Trophoblast cell (in vitro differentiated cells and primary cell): Measurements from ENCODE around the gene TESK1.
"Not testable (repeated sequence)": the region's sequence is repeated elsewhere in the genome, so short reads cannot be mapped to it uniquely, and the experiment has no call there.

Source experiments
- DNase-seq, 2 donors: peaks; one replicate each; pipeline ENCODE4 v3.0.0-alpha.2; 2016
- H2AFZ ChIP-seq: 2 replicates; pipeline ENCODE4 v1.6.1; 2013; ENCODE audit warnings: low read length, moderate library complexity, mild to moderate bottlenecking; ENCODE audit not compliant: insufficient read depth, poor library complexity
- H2AK5ac ChIP-seq: 2 replicates; pipeline ENCODE4 v1.6.1; 2013; ENCODE audit warnings: mild to moderate bottlenecking, low read length
- H2BK120ac ChIP-seq: 2 replicates; pipeline ENCODE4 v1.6.1; 2013; ENCODE audit warnings: low read length, mild to moderate bottlenecking, moderate library complexity; ENCODE audit not compliant: insufficient read depth, poor library complexity
- H2BK12ac ChIP-seq: 2 replicates; pipeline ENCODE4 v1.6.1; 2013; ENCODE audit warnings: mild to moderate bottlenecking, low read length, moderate library complexity
- H2BK5ac ChIP-seq: 2 replicates; pipeline ENCODE4 v1.6.1; 2013; ENCODE audit warnings: low read length, low read depth, moderate library complexity, mild to moderate bottlenecking; ENCODE audit not compliant: poor library complexity
- H3K14ac ChIP-seq: 2 replicates; pipeline ENCODE4 v1.6.1; 2013; ENCODE audit warnings: mild to moderate bottlenecking, low read length
- H3K18ac ChIP-seq: 2 replicates; pipeline ENCODE4 v1.6.1; 2013; ENCODE audit warnings: mild to moderate bottlenecking, low read length
- H3K23ac ChIP-seq: 2 replicates; pipeline ENCODE4 v1.6.1; 2013; ENCODE audit warnings: low read length
- H3K27ac ChIP-seq: 2 replicates; pipeline ENCODE4 v1.5.1; 2013; ENCODE audit warnings: low read depth, mild to moderate bottlenecking, inconsistent platforms, low read length, moderate library complexity
- H3K27me3 ChIP-seq: 2 replicates; pipeline ENCODE4 v1.6.1; 2013; ENCODE audit warnings: inconsistent platforms, mild to moderate bottlenecking, low read length, moderate library complexity; ENCODE audit not compliant: insufficient read depth
- H3K36me3 ChIP-seq, 2 experiments: 1 replicate in 1 of 2; 2 replicates in 1 of 2; pipeline ENCODE4 v1.6.1; 2013; ENCODE audit warnings: low read length in 2 of 2, mild to moderate bottlenecking in 2 of 2, moderate library complexity in 1 of 2; ENCODE audit not compliant: insufficient read depth in 2 of 2, control insufficient read depth in 1 of 2
- H3K4ac ChIP-seq: 2 replicates; pipeline ENCODE4 v1.6.1; 2013; ENCODE audit warnings: low read depth, mild to moderate bottlenecking, low read length, moderate library complexity
- H3K4me1 ChIP-seq, 2 experiments: 1 replicate in 1 of 2; 2 replicates in 1 of 2; pipeline ENCODE4 v1.6.1; 2013; ENCODE audit warnings: low read length in 2 of 2, mild to moderate bottlenecking in 2 of 2, moderate library complexity in 1 of 2; ENCODE audit not compliant: insufficient read depth in 2 of 2, control insufficient read depth in 1 of 2
- H3K4me2 ChIP-seq: 2 replicates; pipeline ENCODE4 v1.6.1; 2013; ENCODE audit warnings: inconsistent platforms, mild to moderate bottlenecking, low read length, moderate library complexity
- H3K4me3 ChIP-seq: 2 replicates; pipeline ENCODE4 v1.5.1; 2013; ENCODE audit warnings: mild to moderate bottlenecking, low read depth, low read length, inconsistent platforms
- H3K79me1 ChIP-seq: one replicate; pipeline ENCODE4 v1.6.1; 2013; ENCODE audit warnings: low read length
- H3K79me2 ChIP-seq: 2 replicates; pipeline ENCODE4 v1.6.1; 2013; ENCODE audit warnings: low read length, mild to moderate bottlenecking; ENCODE audit not compliant: control insufficient read depth, insufficient read depth, poor library complexity
- H3K9ac ChIP-seq: 2 replicates; pipeline ENCODE4 v1.6.1; 2013; ENCODE audit warnings: mild to moderate bottlenecking, low read length
- H3K9me3 ChIP-seq: 2 replicates; pipeline ENCODE4 v1.6.1; 2013; ENCODE audit warnings: low read depth, mild to moderate bottlenecking, control low read depth, inconsistent platforms, low read length; ENCODE audit not compliant: insufficient read depth
- H4K12ac ChIP-seq: 2 replicates; pipeline ENCODE4 v1.6.1; 2013; ENCODE audit warnings: low read depth, mild to moderate bottlenecking, low read length, moderate library complexity
- H4K8ac ChIP-seq: 2 replicates; pipeline ENCODE4 v1.6.1; 2013; ENCODE audit warnings: low read depth, mild to moderate bottlenecking, low read length, moderate library complexity
- H4K91ac ChIP-seq: one replicate; pipeline ENCODE4 v1.6.1; 2013; ENCODE audit warnings: low read depth, mild to moderate bottlenecking, low read length, moderate library complexity
- WGBS: extraction: QIAGEN DNeasy Blood & Tissue Kit; methylation state at CpG from one replicate; pipeline ENCODE4 v1.1.7; 2013; ENCODE audit warnings: missing lambda C conversion rate; ENCODE audit not compliant: insufficient read length, insufficient coverage; ENCODE audit errors: extremely low coverage; 5-methylcytosine and 5-hydroxymethylcytosine counted together

Gene TESK1

GRCh38 chr9:35596907-35597306 is 8.2 kb upstream of the TESK1 start:
- H3K4me2 ChIP-seq, H2BK120ac ChIP-seq, H3K79me1 ChIP-seq, H3K9ac ChIP-seq, H4K91ac ChIP-seq, H3K36me3 ChIP-seq, H4K8ac ChIP-seq, H3K23ac ChIP-seq, H2AK5ac ChIP-seq, H2BK12ac ChIP-seq, H2BK5ac ChIP-seq, H4K12ac ChIP-seq, H3K9me3 ChIP-seq, H3K4me3 ChIP-seq, H3K4me1 ChIP-seq, H3K27ac ChIP-seq, H3K14ac ChIP-seq, DNase-seq, H3K27me3 ChIP-seq, H3K4ac ChIP-seq, H3K79me2 ChIP-seq, H3K18ac ChIP-seq, H2AFZ ChIP-seq: not testable (repeated sequence)
- no CpG with 5 or more reads among the region's 2 CpGs for WGBS

GRCh38 chr9:35598866-35599590 is 6.0 kb upstream of the TESK1 start:
- no peak for DNase-seq
- H3K9me3 ChIP-seq = peaks cover 3% of the 10 kb centered on the region
- no CpG with 5 or more reads among the region's 11 CpGs for WGBS
- H3K14ac ChIP-seq = no peak overlapping the region
- H3K4me1 ChIP-seq = peaks cover 4% of the 10 kb centered on the region in 2 experiments
- no peak overlapping the region for H3K4ac ChIP-seq
- H2AK5ac ChIP-seq = no peak overlapping the region
- no peak overlapping the region for H4K8ac ChIP-seq
- no peak overlapping the region for H2BK12ac ChIP-seq
- no peak overlapping the region for H3K18ac ChIP-seq
- H3K27me3 ChIP-seq = no peaks in the 10 kb centered on the region
- no peak overlapping the region for H2AFZ ChIP-seq
- no peak overlapping the region for H2BK120ac ChIP-seq
- H3K9ac ChIP-seq = no peak overlapping the region
- H4K12ac ChIP-seq = no peak overlapping the region
- H3K79me2 ChIP-seq = no peaks in the 10 kb centered on the region
- H3K4me2 ChIP-seq = no peak overlapping the region
- H3K4me3 ChIP-seq = no peak overlapping the region
- no peak overlapping the region for H3K27ac ChIP-seq
- no peak overlapping the region for H2BK5ac ChIP-seq
- H3K79me1 ChIP-seq = peaks cover 3% of the 10 kb centered on the region
- no peak overlapping the region for H3K23ac ChIP-seq
- no peak overlapping the region for H4K91ac ChIP-seq
- no peaks in the 10 kb centered on the region for H3K36me3 ChIP-seq

GRCh38 chr9:35599763-35600604 is 5.1 kb upstream of the TESK1 start:
- Histone ChIP-seq H2AFZ (no peak overlapping the region), H2BK12ac (no peak overlapping the region), H3K4me3 (no peak overlapping the region), H3K27me3 (no peaks in the 10 kb centered on the region), H3K79me2 (no peaks in the 10 kb centered on the region), H4K8ac (no peak overlapping the region), H4K91ac (no peak overlapping the region), H3K9me3 (peaks cover 3% of the 10 kb centered on the region), H3K23ac (no peak overlapping the region), H3K4me2 (no peak overlapping the region), H3K9ac (no peak overlapping the region), H3K36me3 (no peaks in the 10 kb centered on the region), H3K18ac (no peak overlapping the region), H3K4me1 (peaks cover 4% of the 10 kb centered on the region in 2 experiments), H3K27ac (no peak overlapping the region), H3K4ac (no peak overlapping the region), H4K12ac (no peak overlapping the region), H2BK5ac (no peak overlapping the region), H3K14ac (no peak overlapping the region), H2AK5ac (no peak overlapping the region), H2BK120ac (no peak overlapping the region), H3K79me1 (peaks cover 6% of the 10 kb centered on the region)
- no CpG with 5 or more reads among the region's 14 CpGs for WGBS
- peak in 1 of 2 donors; percentile 15 for DNase-seq

- Histone ChIP-seq H4K91ac (no peak overlapping the region), H2BK5ac (no peak overlapping the region), H3K79me2 (peaks cover 5% of the 10 kb centered on the region), H3K9ac (no peak overlapping the region), H3K9me3 (peaks cover 3% of the 10 kb centered on the region), H3K79me1 (peaks cover 9% of the 10 kb centered on the region), H3K4me1 (peaks cover 11 to 16% of the 10 kb centered on the region in 2 experiments), H3K23ac (no peak overlapping the region), H4K8ac (peak overlapping the region; percentile 64), H4K12ac (peak overlapping the region; percentile 4), H2BK120ac (no peak overlapping the region), H3K36me3 (peaks cover 11 to 19% of the 10 kb centered on the region in 2 experiments), H3K27ac (peak overlapping the region; percentile 65), H2AK5ac (no peak overlapping the region), H3K4me2 (peak overlapping the region; percentile 58), H3K18ac (no peak overlapping the region), H2AFZ (peak overlapping the region; percentile 56), H3K4me3 (no peak overlapping the region), H3K14ac (no peak overlapping the region), H3K4ac (no peak overlapping the region), H2BK12ac (no peak overlapping the region), H3K27me3 (no peaks in the 10 kb centered on the region)
- DNase-seq = peak; percentile 54 to 85
- WGBS = no CpG with 5 or more reads among the region's 18 CpGs
These were observed 1.5 kb upstream of the TESK1 start for GRCh38 chr9:35603506-35603985.
